NCI-H1105 (cell line): Measurements from ENCODE around the gene TTYH3.
"Not testable (repeated sequence)": the region's sequence is repeated elsewhere in the genome, so short reads cannot be mapped to it uniquely, and the experiment has no call there.

ENCODE experiments used
- DNase-seq: peaks from one replicate; lab custom pipeline; 2025; lab: John Stamatoyannopoulos, UW

Gene TTYH3

GRCh38 chr7:2603044-2603965 lies 28.5 kb upstream of the TTYH3 start:
- no peak for DNase-seq

- no peak for DNase-seq
Observed at GRCh38 chr7:2604608-2605174, 27.1 kb upstream of the TTYH3 start.

- no peak for DNase-seq
Observed at GRCh38 chr7:2605608-2606538, 25.9 kb upstream of the TTYH3 start.

- no peak for DNase-seq
Observed at GRCh38 chr7:2606539-2606936, 25.2 kb upstream of the TTYH3 start.

GRCh38 chr7:2607122-2607922 lies 24.5 kb upstream of the TTYH3 start:
- no peak for DNase-seq

GRCh38 chr7:2607923-2608904 lies 23.6 kb upstream of the TTYH3 start:
- DNase-seq, result no peak

- no peak for DNase-seq
Observed at GRCh38 chr7:2608921-2609411, 22.8 kb upstream of the TTYH3 start.

GRCh38 chr7:2609646-2610045 lies 22.1 kb upstream of the TTYH3 start:
- DNase-seq, result not testable (repeated sequence)

GRCh38 chr7:2610466-2610865 lies 21.3 kb upstream of the TTYH3 start:
- no peak for DNase-seq

- no peak for DNase-seq
Observed at GRCh38 chr7:2610898-2611297, 20.9 kb upstream of the TTYH3 start.

GRCh38 chr7:2611401-2611800 lies 20.4 kb upstream of the TTYH3 start:
- DNase-seq, result no peak

GRCh38 chr7:2611922-2612321 lies 19.9 kb upstream of the TTYH3 start:
- no peak for DNase-seq

GRCh38 chr7:2612445-2613097 lies 19.2 kb upstream of the TTYH3 start:
- no peak for DNase-seq

GRCh38 chr7:2613098-2613930 lies 18.5 kb upstream of the TTYH3 start:
- DNase-seq, result no peak

GRCh38 chr7:2613931-2614600 lies 17.7 kb upstream of the TTYH3 start:
- peak; percentile 41 for DNase-seq

GRCh38 chr7:2614631-2615330 lies 17.0 kb upstream of the TTYH3 start:
- peak; percentile 46 for DNase-seq
